Adrenal gland (tissue), 12 donors: ENCODE measurements around the gene PIAS2. TPM values are rescaled to one million over a fixed set of nuclear protein-coding genes. Genes with fewer than 3 reads are reported as not detected.

ENCODE experiments used
- DNase-seq, 7 donors: peaks; one replicate each; pipeline ENCODE4 v3.0.0-alpha.2; 2019 to 2020
- H3K27ac ChIP-seq, 5 donors: fragments of 200-600 bp; sonication (generic) in 4 of 5; 1 replicate in 3 of 5; 2 replicates in 2 of 5; pipeline versions ENCODE4 v1.5.1 to v1.8.0; 2016 to 2020; ENCODE audit warnings: mild to moderate bottlenecking in 1 of 5
- H3K27me3 ChIP-seq: fragments of 200-600 bp; 2 replicates; pipeline ENCODE4 v1.8.0; 2021
- H3K36me3 ChIP-seq, 2 donors: fragments of 200-600 bp; replicated peaks in 1 of 2; 1 replicate in 1 of 2; 2 replicates in 1 of 2; pipeline versions ENCODE4 v1.5.1 to v1.8.0; 2018 to 2022
- H3K4me1 ChIP-seq, 2 donors: fragments of 200-600 bp; replicated peaks in 1 of 2; 1 replicate in 1 of 2; 2 replicates in 1 of 2; pipeline versions ENCODE4 v1.5.1 to v1.8.0; 2018 to 2021
- H3K4me3 ChIP-seq, 4 donors: fragments of 200-600 bp; sonication (generic) in 3 of 4; one replicate each; pipeline ENCODE4 v1.5.1; 2016 to 2018
- H3K9me3 ChIP-seq, 3 donors: fragments of 200-600 bp; sonication (generic) in 1 of 3; replicated peaks in 1 of 3; 1 replicate in 2 of 3; 2 replicates in 1 of 3; pipeline versions ENCODE4 v1.5.1 to v1.8.0; 2016 to 2021
- CTCF ChIP-seq, 6 experiments: fragments of 450-650 bp in 4 of 6; fragments of 200-600 bp in 2 of 6; sonication (generic) in 1 of 6; IDR thresholded peaks; 1 replicate in 5 of 6; 2 replicates in 1 of 6; pipeline versions ENCODE4 v1.5.1 to v1.8.0; 2016 to 2021; ENCODE audit warnings: antibody characterized with exemption in 6 of 6, mild to moderate bottlenecking in 2 of 6, moderate library complexity in 1 of 6
- POLR2A ChIP-seq, 2 donors: fragments of 450-650 bp; IDR thresholded peaks; one replicate each; pipeline ENCODE4 v1.6.1; 2017; ENCODE audit warnings: antibody characterized with exemption in 2 of 2, mild to moderate bottlenecking in 2 of 2, moderate library complexity in 1 of 2
- WGBS, 4 donors: extraction: QIAGEN DNeasy Blood & Tissue Kit in 2 of 4; methylation state at CpG; one replicate each; pipeline versions ENCODE4 v1.1.5 to v1.1.7; 2013 to 2017; 5-methylcytosine and 5-hydroxymethylcytosine counted together
- intact Hi-C, 2 donors: fragments of 100-400 bp; cut with DNase I; formaldehyde crosslinking; loops; one replicate each; pipeline versions ENCODE4 v1.14.1 to v1.15.0; 2022 to 2023
- polyA plus RNA-seq, 3 donors: library from polyadenylated mRNA; stranded (reverse); fragments of 200-250 nt in 2 of 3; fragments of 350-450 nt in 1 of 3; fragmentation: Illumina TruSeq in 1 of 3; extraction: RNeasy Lipid Tissue Mini Kit (QIAGEN cat#74804) in 1 of 3; gene quantifications; one replicate each; pipeline ENCODE4 v1.2.3, GENCODE V29; 2013 to 2014
- total RNA-seq, 9 donors: library from RNA; depleted of rRNA in 4 of 9; stranded (reverse); fragments of >200 nt in 4 of 9; fragments of 120-200 nt in 1 of 9; fragmentation: NEBNext Ultra II Directional in 1 of 9; extraction: Animal tissue kit (Norgen Biotek cat#: 25700) in 1 of 9; gene quantifications; one replicate each; pipeline versions ENCODE4 v1.1.0 to v1.2.4, GENCODE V29; 2013 to 2023
- donor health status: healthy with polysubstance abuse.
- donor health status: Bipolar disorder and iron deficiency.
- donor health status: DM: yes; HTN: yes; CAD: no.
- donor health status: DM: no; HTN: no; CAD: no.
- donor health status: DM: no; HTN: no; CAD: no.
- donor health status: DM: yes; HTN: yes; CAD: no.

PIAS2 gene
- total and polyA plus RNA-seq, 12 donors, result 4.7 to 52.9 (median 31.8) TPM

GRCh38 chr18:46772357-46772756, 144.9 kb downstream of the PIAS2 start:
- Histone ChIP-seq H3K27me3 (no peaks in the 10 kb centered on the region), H3K9me3 (no peaks in the 10 kb centered on the region), H3K27ac (no peak overlapping the region), H3K4me3 (no peak overlapping the region), H3K36me3 (no peaks in the 10 kb centered on the region), H3K4me1 (no peaks in the 10 kb centered on the region)
- TF ChIP-seq CTCF (IDR thresholded peaks at IDR 0.05), result no peak
- TF ChIP-seq POLR2A (IDR thresholded peaks at IDR 0.05), result no peak
- DNase-seq, result no peak
- intact Hi-C loops, result no loop called here
- WGBS, 4 donors, result 72 to 85% (median 75%) methylated on average over 3 to 5 of the region's 5 CpGs

GRCh38 chr18:46771141-46771540, 146.2 kb downstream of the PIAS2 start:
- TF ChIP-seq CTCF (IDR thresholded peaks at IDR 0.05), result no peak
- no peak for TF ChIP-seq POLR2A (IDR thresholded peaks at IDR 0.05)
- Histone ChIP-seq H3K27ac (no peak overlapping the region), H3K4me3 (no peak overlapping the region), H3K4me1 (no peaks in the 10 kb centered on the region), H3K9me3 (no peaks in the 10 kb centered on the region), H3K27me3 (no peaks in the 10 kb centered on the region), H3K36me3 (no peaks in the 10 kb centered on the region)
- intact Hi-C loops, result no loop called here
- DNase-seq, result no peak
- 57 to 74% (median 68%) methylated on average over 3 of the region's 3 CpGs for WGBS, 4 donors

- no peaks in the 10 kb centered on the region for H3K4me1 ChIP-seq
- no peak overlapping the region for H3K4me3 ChIP-seq
- 81 to 94% (median 89%) methylated on average over 2 of the region's 2 CpGs for WGBS, 4 donors
- no peaks in the 10 kb centered on the region for H3K27me3 ChIP-seq
- H3K36me3 ChIP-seq, result no peaks in the 10 kb centered on the region
- H3K27ac ChIP-seq, result no peak overlapping the region
- H3K9me3 ChIP-seq, result no peaks in the 10 kb centered on the region
- TF ChIP-seq POLR2A (IDR thresholded peaks at IDR 0.05), result no peak
- no peak for TF ChIP-seq CTCF (IDR thresholded peaks at IDR 0.05)
- intact Hi-C loops, result no loop called here
- DNase-seq, result no peak
Observed at GRCh38 chr18:46770708-46771107, 146.6 kb downstream of the PIAS2 start.

GRCh38 chr18:46768166-46768921, 149.0 kb downstream of the PIAS2 start:
- Histone ChIP-seq H3K9me3 (no peaks in the 10 kb centered on the region), H3K4me1 (no peaks in the 10 kb centered on the region), H3K36me3 (no peaks in the 10 kb centered on the region), H3K27me3 (no peaks in the 10 kb centered on the region), H3K4me3 (no peak overlapping the region), H3K27ac (no peak overlapping the region)
- intact Hi-C loops, result no loop called here
- TF ChIP-seq POLR2A (IDR thresholded peaks at IDR 0.05) (no peak), CTCF (IDR thresholded peaks at IDR 0.05) (no peak)
- WGBS, 4 donors, result 74 to 86% (median 79%) methylated on average over 9 of the region's 9 CpGs
- no peak for DNase-seq
